NCI-H128 (cell line): ENCODE measurements around the gene PDE4D.

ENCODE experiments used
- DNase-seq: peaks from one replicate; lab custom pipeline; 2025; ENCODE audit not compliant: unreplicated experiment; lab: John Stamatoyannopoulos, UW

PDE4D gene

DNA sequence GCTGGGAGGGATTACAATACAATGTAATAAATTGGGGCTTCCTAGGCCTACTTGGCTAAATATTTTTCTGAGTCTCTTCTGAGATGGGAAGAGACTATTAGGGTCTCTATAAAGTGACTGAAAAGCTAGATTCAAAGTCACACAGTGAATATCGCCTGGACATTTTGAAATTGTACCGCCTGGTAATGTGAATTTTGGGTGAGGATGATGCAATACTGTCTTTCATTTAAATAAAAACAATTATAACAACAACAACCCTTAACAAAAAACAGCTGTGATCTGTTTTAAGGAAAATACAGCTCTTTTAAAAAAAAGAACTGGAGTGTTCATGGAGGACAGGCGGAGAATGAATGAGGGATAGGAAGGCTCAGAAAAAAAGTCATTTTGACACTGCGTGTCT lies 695.6 kb downstream of the PDE4D start:
- no peak for DNase-seq

DNA sequence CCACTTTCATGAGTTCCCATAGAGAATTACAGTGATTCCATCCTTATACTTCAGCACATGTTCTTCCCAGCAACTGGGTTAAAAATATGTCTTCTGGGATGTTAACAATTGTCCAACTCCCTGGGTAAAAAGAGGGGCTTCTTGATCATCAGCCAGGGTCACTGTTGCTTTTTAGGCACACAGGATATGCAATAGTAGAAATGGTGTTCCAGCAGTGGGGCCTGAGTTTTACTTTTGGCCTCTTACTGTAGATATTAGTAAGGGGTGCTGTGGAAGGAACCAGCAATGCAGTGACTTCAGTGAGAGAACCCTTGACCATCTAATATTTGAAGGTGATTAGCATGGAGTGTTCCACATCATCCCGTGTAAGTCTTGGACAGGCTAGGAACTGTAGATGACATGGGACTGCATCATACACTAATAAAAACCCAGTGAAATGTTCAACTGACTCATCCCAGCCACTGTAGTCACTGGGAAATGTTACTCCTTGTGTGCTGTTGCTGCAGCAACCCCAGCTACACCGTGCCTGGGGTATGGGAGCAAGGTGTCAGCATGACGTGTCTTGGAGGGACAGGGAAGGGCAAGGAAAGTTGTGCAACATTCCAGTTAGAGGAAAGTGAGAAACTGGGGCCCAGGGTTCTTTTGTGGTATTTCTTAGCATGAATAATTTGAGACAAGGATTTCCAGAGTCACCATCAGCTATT lies 699.8 kb downstream of the PDE4D start:
- no peak for DNase-seq

DNA sequence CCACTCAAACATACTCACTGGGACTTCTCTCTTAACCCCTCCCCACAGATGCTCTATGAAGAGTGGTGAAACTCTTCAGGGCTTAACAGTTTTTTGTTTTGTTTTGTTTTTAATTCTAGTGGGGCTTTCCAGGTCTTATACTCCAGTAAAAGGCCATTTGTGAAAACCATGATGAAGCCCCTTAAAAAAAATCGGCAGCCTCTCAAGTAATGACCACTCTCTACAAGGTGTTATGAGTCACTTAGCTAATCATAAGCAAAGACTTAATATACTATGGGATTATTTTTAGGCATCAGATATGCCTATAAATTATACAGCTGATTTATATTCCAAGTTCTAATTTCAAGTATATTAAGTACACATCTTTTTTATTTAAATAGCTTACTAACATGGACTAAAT lies 702.8 kb downstream of the PDE4D start:
- no peak for DNase-seq

DNA sequence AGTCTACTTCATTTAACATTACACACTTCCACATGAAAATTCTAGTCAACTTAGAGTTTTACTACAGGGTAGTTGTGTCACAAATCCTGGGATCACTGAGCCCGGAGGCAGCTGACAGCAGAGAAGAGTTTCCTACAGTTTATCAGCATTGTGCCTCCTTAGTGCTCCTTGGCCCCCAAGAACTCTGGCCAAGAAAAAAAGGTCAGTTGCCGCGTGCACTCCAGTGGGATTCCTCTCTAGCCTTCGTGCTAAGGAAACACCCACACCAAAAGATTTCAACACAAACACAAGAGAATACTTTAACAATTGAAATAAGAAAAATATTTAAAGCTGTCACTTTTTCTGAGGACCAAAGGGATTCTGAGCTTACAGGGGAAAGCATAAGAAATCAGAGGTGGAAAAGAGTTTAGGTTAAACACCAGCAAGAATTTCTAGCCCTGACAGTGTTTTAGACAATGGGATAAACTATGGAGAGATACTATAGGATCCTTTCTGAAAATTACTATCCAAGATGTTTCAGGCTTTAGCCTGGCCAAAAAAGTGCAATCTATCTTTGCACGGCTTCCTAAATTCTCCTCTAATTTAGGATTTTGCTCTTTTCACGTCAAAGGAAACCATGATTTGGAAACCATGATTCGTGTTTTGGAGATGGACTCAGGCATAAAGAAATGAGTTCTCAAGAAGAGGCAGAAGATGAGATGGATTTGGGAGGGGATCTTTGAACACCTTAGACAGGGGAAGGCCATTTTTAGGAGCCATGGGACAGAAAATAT lies 703.9 kb downstream of the PDE4D start:
- DNase-seq: no peak

DNA sequence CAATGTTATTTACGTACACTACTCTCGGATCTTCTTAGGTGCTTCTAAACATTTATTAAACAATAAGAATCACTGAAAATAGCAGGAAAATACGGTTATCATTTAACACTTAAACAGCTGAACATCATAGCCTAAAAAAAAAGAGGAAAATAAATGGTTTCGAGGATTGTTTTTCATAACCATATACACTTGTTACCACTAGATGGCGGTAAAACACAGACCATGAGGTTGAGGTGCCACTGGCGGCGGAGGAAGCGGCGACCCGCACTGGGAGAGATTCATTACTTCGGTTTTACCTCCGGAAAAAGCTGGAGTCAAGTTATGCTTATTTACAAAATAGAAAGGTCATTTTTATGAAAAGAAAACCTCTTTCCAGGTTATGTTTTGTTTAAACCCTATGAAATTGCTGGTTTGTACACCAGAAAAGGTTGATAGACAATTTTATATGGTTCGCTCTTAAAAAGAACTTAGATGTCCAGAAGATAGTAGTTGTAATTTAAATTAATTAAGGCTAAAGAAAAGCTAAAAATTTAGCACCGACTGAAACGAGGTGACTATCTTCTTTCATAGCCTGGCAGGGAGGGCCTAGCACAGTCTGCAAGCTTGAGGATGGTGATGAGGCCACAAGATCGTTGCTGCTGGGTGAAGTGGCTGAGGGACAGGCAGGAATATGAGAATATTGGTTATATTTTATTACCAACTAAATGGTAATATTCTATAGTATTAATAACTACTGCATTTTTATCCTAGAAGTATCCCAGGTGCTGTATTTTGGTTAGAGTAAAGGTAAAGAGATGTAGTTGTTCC lies 704.9 kb downstream of the PDE4D start:
- peak; percentile 7 for DNase-seq

DNA sequence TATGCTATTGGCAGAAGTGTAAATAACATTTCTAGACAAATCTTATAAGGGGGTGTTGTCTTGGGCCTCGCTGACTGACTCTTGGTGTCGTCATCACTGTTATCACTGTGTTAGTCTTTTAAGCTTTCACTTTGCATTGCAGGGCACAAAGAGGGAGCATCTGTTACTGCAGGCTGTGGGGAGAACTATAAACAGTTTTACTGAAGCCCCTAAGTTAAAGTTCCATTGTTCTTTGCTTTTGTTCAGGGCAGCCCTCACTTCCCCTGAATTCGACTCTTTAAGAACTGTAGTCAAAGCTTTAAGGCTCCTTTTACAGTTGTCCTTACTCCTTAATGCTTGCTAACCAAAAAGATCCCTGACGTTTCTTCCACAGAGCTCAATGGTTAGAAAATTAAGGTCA lies 705.7 kb downstream of the PDE4D start:
- no peak for DNase-seq

DNA sequence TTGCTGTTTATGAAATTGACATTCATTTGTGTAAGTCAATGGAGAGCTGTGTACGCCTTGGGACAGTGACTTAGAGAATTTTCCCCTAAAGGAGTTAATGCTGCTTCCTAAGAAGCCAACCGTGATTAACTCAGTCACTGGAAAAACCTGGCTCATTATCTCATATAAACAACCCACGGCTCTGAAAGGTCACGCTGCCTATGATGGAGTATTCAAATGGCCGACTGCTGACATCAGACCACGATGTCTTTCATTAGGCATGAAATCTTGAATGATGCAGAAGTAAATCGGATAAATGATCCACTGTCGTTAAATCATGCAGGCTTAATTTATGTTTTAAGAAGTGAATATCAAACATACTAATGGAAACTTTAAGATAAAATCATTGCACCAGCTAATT lies 706.9 kb downstream of the PDE4D start:
- no peak for DNase-seq

DNA sequence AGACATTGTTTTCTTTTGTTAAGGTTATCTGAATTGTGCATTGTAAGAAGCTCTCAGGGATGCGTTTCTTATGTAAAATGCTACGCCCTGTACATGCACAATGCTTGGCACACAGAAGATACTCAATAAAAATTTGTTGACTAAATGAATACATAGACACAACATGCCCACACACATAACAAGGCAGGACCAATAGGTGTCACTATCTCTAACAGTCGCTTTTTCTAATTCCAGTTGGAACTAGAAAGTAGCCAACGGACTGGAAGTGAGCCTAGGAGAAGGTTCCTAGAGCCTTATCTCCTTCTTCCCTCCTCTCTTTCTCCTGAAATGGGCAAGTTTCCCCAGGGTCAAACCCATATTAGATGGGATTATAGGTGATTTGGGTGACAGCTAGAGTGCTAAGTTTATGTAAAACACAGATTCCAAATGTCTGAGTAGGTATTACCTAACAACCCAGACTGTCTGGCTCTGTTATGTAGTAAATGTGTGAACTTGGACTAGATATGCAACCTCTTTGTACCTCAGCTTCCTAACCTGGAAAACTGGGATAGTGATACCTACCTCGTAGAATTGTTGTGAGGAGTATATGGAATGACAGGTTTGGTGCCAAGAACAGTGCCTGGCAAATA lies 707.7 kb downstream of the PDE4D start:
- no peak for DNase-seq

DNA sequence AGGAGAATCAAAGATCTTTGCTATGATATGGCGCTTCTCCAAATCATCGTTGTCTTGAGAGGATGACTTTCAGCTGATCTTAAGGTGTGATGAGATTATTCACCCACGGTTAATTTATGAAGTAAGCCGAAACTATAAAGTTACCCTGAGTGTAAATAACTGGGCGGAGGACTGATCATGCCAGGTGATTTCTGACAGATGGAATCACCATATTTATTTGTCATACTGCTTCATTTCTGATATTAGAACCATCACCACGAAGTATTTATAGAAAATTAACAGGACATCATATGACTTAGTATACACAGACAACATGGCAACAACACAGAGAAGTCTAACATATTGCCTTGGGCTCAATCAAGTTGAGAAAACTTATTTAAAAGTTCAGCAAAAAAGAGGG lies 708.8 kb downstream of the PDE4D start:
- DNase-seq: no peak

DNA sequence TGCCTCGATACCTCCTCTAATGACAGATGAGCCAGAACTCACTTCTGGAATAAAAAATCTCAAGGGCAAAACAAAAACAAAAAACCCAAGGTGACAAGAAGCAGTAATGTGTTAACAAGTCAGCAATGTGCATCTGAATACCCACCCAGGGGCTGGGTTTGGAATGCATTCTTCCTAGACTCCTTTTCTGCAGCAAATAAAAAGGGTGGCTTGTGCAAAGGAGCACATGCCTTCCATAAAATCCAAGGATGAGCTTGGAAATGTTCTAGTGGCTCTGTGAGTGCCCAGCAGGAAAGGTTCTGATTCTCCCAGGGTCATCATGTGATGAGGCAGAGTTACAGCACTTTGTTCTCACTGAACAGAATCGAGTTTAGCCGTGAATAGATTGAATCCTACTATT lies 710.8 kb downstream of the PDE4D start:
- DNase-seq: no peak

DNA sequence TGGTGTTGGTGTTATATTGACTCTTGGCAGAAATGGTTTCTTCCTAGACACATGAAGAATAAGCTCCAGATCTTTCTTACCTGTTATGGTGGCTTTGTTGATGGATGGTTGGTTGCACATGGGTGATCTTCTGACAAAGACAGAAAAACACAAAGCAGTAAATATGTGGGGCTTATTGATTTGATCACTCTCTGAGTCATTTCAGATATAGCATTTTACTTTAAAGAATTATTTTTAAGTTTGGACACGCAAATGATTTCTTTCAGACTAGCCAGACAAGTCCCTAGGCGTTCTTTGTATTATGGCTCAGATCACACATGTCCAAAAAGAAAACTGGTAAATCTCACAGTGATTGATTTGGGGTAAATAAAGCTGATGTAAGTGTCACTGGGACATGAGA lies 713.0 kb downstream of the PDE4D start:
- DNase-seq: no peak

DNA sequence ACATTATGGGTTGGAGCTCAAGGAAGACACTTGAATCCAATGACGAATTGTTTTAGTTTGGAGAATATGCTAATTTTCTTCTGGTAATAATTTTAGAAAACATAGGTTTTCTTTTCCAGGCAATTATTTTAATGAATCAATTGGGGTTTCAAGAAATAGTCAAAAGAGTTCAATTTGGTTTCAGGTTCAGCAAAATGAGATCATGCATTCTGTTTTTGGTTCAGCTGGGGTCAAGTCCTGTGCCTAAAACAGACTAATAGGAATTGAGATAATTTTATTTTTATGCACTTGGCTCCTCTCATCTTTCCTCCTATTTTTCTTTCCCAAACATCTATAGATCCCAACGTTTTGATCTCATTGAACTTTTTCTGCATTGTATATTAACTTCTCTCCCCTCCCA lies 713.8 kb downstream of the PDE4D start:
- no peak for DNase-seq

DNA sequence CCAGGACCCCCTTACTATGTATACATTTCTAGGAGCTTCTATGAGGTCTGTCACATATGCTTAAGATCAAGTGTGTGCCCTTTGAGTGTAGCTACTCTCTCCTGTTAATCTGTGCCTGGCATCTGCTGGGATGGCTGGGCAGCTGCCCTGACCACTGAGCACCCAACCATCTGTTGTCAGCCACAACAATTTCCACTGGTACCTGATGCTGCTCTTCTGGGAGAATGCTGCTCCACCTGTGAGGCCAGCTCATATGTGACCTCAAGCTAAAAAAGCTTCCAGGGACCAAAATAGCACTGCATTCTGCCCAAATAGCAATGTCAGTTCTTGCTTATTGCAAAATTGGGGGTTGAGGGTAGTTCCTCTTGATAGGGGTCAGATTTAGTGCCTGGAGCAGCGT lies 715.0 kb downstream of the PDE4D start:
- DNase-seq: no peak

DNA sequence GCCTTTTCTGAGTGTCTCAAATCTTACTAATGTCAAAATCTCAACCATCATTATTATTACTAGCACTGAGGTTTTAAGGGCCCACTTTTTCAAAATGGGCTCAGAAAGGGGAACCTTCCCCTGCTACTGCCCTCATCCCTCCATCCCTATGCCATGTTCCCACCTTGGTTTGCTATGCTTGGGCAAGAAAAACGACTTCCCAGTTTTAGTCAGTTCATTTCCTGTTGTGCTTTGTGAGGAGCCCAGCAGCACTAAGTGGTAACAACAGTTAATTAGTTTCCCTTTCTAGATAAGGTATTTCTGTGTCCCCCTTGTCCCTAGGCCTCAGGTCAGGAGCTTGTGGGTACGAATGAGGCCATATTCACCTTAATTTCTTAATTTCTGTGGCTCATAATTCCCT lies 715.5 kb downstream of the PDE4D start:
- no peak for DNase-seq

DNA sequence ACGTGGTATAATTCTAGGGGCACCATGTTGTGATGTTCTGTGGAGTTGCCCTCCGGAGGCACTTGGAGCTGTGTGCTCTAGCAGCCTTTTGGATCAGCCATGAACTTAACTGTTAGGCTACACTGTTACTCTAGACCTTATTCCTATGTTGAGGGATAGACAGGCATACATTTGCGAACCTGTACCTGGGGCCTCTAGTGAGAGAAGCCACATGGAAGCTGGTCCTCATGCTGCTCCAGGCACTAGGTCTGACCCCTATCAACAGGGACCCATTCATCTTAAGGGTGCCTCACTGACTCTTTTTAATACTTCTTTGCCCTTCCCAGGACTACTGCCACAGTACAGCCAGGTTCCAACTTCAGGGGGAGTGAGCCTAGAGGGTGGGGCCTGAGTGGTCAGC lies 715.9 kb downstream of the PDE4D start:
- no peak for DNase-seq

DNA sequence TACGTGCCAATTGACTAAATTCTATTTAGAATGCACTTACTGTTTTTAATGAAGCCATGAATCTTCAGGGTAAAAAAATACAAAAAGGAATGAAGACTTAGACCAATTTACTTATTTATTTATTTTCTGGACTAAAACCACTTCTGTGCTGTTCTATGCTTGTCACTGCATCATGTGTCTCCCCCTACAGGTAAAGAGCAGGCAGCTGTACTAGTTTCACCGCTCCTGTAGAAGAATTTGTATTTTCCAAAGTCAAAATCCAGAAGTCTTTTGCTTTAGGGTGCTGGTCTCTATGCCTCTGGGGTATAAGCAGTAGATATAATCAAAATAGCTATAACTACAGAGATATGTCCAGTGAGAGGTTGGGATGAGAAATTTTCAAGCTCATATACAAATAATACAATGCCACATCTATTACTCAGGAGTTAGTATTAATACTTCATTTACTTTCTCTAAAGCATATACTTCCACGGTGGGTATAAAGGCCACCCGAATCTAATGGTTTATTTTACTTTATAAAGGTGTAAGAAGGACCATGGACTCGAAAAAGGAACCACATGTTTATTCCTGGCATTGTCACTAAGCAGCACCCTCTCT lies 719.2 kb downstream of the PDE4D start:
- DNase-seq: no peak

DNA sequence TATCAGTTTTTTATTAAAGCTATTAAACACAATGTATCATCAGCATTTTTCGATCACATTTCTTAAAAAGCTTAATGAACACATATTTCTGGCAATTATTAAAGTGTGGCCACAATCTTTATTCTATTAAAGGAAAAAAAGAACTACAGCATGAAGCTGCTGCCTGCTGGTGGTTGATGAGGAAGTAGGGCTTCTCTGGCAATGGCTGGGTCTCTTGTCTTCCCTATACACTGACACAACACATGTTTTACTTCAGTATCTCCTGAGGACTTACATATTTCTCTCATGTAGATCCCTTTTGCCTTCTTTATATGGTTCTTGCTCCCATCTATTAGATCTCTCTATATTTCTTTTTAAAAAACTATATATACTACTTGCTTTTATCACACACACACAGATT lies 719.9 kb downstream of the PDE4D start:
- DNase-seq: no peak

DNA sequence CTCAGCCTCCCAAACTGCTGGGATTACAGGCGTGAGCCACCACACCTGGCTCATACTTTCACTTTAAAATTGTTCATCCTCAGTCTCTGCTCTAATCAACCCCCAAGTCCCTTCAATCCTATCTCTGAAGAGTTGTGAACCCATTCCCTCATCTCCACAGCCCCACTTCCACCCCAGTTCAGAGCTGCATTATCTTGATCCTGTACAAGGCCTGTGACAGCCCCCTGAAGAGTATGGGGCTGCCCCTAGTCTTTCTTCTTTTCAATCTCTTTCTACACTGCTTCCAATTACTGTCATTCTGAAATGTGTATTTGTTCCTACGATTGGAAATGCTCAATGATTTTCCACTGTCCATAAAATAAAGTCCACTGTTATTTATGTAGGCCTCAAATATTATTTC lies 722.4 kb downstream of the PDE4D start:
- DNase-seq: no peak

DNA sequence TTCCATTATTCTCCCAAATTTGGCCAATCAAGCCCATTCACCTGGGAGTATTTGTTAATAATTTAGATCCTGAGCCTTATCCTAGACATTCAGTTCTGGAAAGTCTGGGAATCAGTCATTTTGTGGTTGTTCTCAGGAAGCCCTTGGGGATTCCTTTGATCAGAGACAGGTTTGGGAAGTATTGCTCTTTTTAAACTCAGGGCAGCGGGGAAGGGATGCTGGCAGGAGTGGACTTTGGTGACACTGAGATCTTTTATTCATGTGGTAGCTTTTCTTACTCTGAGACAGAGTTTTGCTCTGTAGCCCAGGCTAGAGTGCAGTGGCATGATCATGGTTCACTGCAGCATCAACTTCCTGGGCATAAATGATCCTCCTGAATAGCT lies 723.8 kb downstream of the PDE4D start:
- no peak for DNase-seq

DNA sequence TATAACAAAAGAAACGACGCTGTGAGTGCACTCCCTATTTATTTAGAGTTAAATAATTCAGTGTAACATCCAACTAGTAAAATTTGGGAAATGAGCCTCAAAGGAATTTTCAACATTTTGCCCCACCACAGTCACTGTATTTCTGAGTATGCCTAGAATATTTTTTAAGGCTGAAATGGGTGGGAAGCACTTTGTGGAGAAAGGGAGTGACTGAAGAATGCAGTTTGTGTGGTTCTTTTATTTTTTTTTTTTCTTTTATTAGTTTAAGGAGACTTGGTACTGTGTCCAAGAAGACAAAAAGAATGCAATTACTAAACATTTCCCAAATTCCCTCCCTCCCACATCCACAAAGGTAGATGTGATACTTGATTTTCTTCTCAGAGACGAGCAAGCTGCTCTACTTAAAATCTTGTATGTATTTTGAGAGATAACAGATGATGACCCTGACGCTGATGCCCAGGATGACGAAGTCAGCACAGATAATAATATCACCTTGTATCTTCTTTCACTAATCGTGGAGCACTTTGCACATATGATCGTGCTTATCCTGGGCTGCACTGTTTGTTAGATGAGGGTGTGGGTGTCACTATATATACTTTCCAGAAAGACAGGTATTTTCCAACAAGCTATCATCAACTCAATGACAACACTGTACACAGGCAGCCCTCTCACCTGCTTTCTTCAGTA lies 724.3 kb downstream of the PDE4D start:
- DNase-seq: no peak

DNA sequence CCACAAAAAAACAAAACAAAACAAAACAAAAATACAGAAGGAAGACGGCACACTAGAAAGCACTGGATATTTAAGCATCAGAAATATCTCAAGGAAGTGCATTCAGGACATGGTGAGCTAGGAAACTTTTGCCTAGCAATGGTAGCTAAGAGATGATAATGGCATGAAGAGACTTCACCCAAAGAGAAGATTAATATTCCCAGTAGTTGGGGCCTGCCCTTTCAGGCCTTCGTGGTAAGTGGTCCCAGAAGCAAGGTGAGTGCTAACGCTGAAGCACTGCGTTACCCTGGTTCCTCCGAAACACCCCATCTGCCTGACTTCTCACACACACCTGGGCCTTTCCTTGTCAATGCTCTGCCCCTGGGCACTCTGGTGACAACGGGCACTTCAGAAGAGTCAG lies 725.5 kb downstream of the PDE4D start:
- no peak for DNase-seq
